NCI-H1105 treated with DMSO at 0.1 percent for 48 hours (cell line): ENCODE results near the gene ZNF516.
"Not testable (repeated sequence)": the region's sequence is repeated elsewhere in the genome, so short reads cannot be mapped to it uniquely, and the experiment has no call there.

Source experiments
- DNase-seq: peaks from one replicate; lab custom pipeline; 2025; lab: John Stamatoyannopoulos, UW

Gene ZNF516

GRCh38 chr18:76490670-76491472, 4.2 kb downstream of the ZNF516 start:
- DNase-seq = peak; percentile 32

- no peak for DNase-seq
Measured at GRCh38 chr18:76490033-76490432, 5.0 kb downstream of the ZNF516 start.

- no peak for DNase-seq
Measured at GRCh38 chr18:76489081-76489480, 6.0 kb downstream of the ZNF516 start.

- DNase-seq = no peak
Measured at GRCh38 chr18:76488190-76488589, 6.9 kb downstream of the ZNF516 start.

GRCh38 chr18:76487782-76488181, 7.3 kb downstream of the ZNF516 start:
- DNase-seq = no peak

GRCh38 chr18:76487070-76487469, 8.0 kb downstream of the ZNF516 start:
- DNase-seq = no peak

- no peak for DNase-seq
Measured at GRCh38 chr18:76486574-76486973, 8.5 kb downstream of the ZNF516 start.

- DNase-seq = no peak
Measured at GRCh38 chr18:76486038-76486437, 9.0 kb downstream of the ZNF516 start.

GRCh38 chr18:76484749-76485387, 10.2 kb downstream of the ZNF516 start:
- no peak for DNase-seq

GRCh38 chr18:76483780-76484179, 11.3 kb downstream of the ZNF516 start:
- DNase-seq = no peak

GRCh38 chr18:76482971-76483691, 11.9 kb downstream of the ZNF516 start:
- no peak for DNase-seq

GRCh38 chr18:76482267-76482666, 12.8 kb downstream of the ZNF516 start:
- DNase-seq = no peak

- no peak for DNase-seq
Measured at GRCh38 chr18:76480913-76481312, 14.1 kb downstream of the ZNF516 start.

GRCh38 chr18:76479351-76480238, 15.4 kb downstream of the ZNF516 start:
- no peak for DNase-seq

- no peak for DNase-seq
Measured at GRCh38 chr18:76476665-76477561, 18.1 kb downstream of the ZNF516 start.

- DNase-seq = no peak
Measured at GRCh38 chr18:76475450-76476194, 19.4 kb downstream of the ZNF516 start.

GRCh38 chr18:76474824-76475223, 20.2 kb downstream of the ZNF516 start:
- DNase-seq = no peak

- DNase-seq = not testable (repeated sequence)
Measured at GRCh38 chr18:76473521-76473920, 21.5 kb downstream of the ZNF516 start.

- no peak for DNase-seq
Measured at GRCh38 chr18:76472829-76473228, 22.2 kb downstream of the ZNF516 start.

- no peak for DNase-seq
Measured at GRCh38 chr18:76471593-76471992, 23.4 kb downstream of the ZNF516 start.
